Activated T-helper 1 cell treated with anti-CD3 and anti-CD28 coated beads, Interleukin-12 subunit alpha, Interleukin-12 subunit beta, Interleukin-2, Interleukin-4 antibody, amounts not matched to agents 30 ng/mL and 10 ng/mL and 1 ng/mL, durations not matched to agents 14 hours and 24 hours and 36 hours (primary cell): ENCODE results near the gene GABRD. TPM values are rescaled to one million over a fixed set of nuclear protein-coding genes. Genes with fewer than 3 reads are reported as not detected.

Experiments used
- DNase-seq: peaks from one replicate; pipeline ENCODE4 v3.0.0; 2021; ENCODE audit warnings: low spot score
- H3K27ac Mint-ChIP-seq: one replicate; pipeline ENCODE4 v1.8.0; 2021; ENCODE audit warnings: mild to moderate bottlenecking, mixed read lengths
- H3K27me3 Mint-ChIP-seq: one replicate; pipeline ENCODE4 v1.8.0; 2022; ENCODE audit warnings: mild to moderate bottlenecking, moderate library complexity, mixed read lengths; ENCODE audit not compliant: insufficient read depth
- H3K36me3 Mint-ChIP-seq: one replicate; pipeline ENCODE4 v1.8.0; 2021; ENCODE audit warnings: low read depth, mixed read lengths
- H3K4me1 Mint-ChIP-seq: one replicate; pipeline ENCODE4 v1.8.0; 2021; ENCODE audit warnings: low read depth, mixed read lengths
- H3K4me3 Mint-ChIP-seq: one replicate; pipeline ENCODE4 v1.8.0; 2021; ENCODE audit warnings: mild to moderate bottlenecking, moderate library complexity, mixed read lengths
- H3K9me3 Mint-ChIP-seq: one replicate; pipeline ENCODE4 v1.8.0; 2021; ENCODE audit warnings: mixed read lengths
- intact Hi-C: fragments of 100-400 bp; cut with micrococcal nuclease; formaldehyde crosslinking; loops from one replicate; pipeline ENCODE4 v1.15.1; 2024
- total RNA-seq: library from RNA; stranded (reverse); gene quantifications from 2 replicates; pipeline ENCODE4 v1.2.3, GENCODE V29; 2022

The GABRD gene
- total RNA-seq, 1 donor from 2014 or later: 0.26 TPM

GRCh38 chr1:2024887-2025286 is 5.7 kb downstream of the GABRD start:
- intact Hi-C loops: no loop called here
- no peak for DNase-seq
- Mint-ChIP-seq H3K4me1 (no peaks in the 10 kb centered on the region), H3K36me3 (no peaks in the 10 kb centered on the region), H3K4me3 (no peak overlapping the region), H3K27ac (no peak overlapping the region), H3K27me3 (peaks cover 13% of the 10 kb centered on the region), H3K9me3 (no peaks in the 10 kb centered on the region)

- Mint-ChIP-seq H3K27me3 (peaks cover 8% of the 10 kb centered on the region), H3K9me3 (no peaks in the 10 kb centered on the region), H3K4me3 (no peak overlapping the region), H3K27ac (no peak overlapping the region), H3K4me1 (no peaks in the 10 kb centered on the region), H3K36me3 (no peaks in the 10 kb centered on the region)
- no peak for DNase-seq
- intact Hi-C loops: no loop called here
These were observed 6.4 kb downstream of the GABRD start for GRCh38 chr1:2025491-2025981.

- Mint-ChIP-seq H3K36me3 (no peaks in the 10 kb centered on the region), H3K27me3 (no peaks in the 10 kb centered on the region), H3K4me1 (no peaks in the 10 kb centered on the region)
These were observed 8.9 kb downstream of the GABRD start for GRCh38 chr1:2027961-2028583.

GRCh38 chr1:2028870-2029560 is 9.9 kb downstream of the GABRD start:
- Mint-ChIP-seq H3K4me1 (no peaks in the 10 kb centered on the region), H3K36me3 (no peaks in the 10 kb centered on the region)

More at GRCh38 chr1:2027961-2028583, 8.9 kb downstream of the GABRD start:
- no peak for DNase-seq
- Mint-ChIP-seq H3K4me3 (no peak overlapping the region), H3K27ac (no peak overlapping the region), H3K9me3 (no peaks in the 10 kb centered on the region)
- intact Hi-C loops: no loop called here

GRCh38 chr1:2029561-2029960 is 10.4 kb downstream of the GABRD start:
- no peaks in the 10 kb centered on the region for H3K9me3 Mint-ChIP-seq
- H3K27me3 Mint-ChIP-seq: peaks cover 3% of the 10 kb centered on the region
- intact Hi-C loops: no loop called here
- no peak for DNase-seq
- no peak overlapping the region for H3K27ac Mint-ChIP-seq
- H3K36me3 Mint-ChIP-seq: no peaks in the 10 kb centered on the region
- no peak overlapping the region for H3K4me3 Mint-ChIP-seq
- H3K4me1 Mint-ChIP-seq: no peaks in the 10 kb centered on the region

More at GRCh38 chr1:2028870-2029560, 9.9 kb downstream of the GABRD start:
- H3K27ac Mint-ChIP-seq: no peak overlapping the region
- no peaks in the 10 kb centered on the region for H3K9me3 Mint-ChIP-seq
- intact Hi-C loops: no loop called here
- no peak overlapping the region for H3K4me3 Mint-ChIP-seq
- no peak for DNase-seq
- H3K27me3 Mint-ChIP-seq: no peaks in the 10 kb centered on the region

GRCh38 chr1:2030076-2030871 is 11.1 kb downstream of the GABRD start:
- Mint-ChIP-seq H3K27me3 (peaks cover 3% of the 10 kb centered on the region), H3K27ac (no peak overlapping the region), H3K36me3 (no peaks in the 10 kb centered on the region), H3K4me3 (no peak overlapping the region), H3K9me3 (no peaks in the 10 kb centered on the region), H3K4me1 (no peaks in the 10 kb centered on the region)
- intact Hi-C loops: no loop called here
- no peak for DNase-seq

GRCh38 chr1:2031546-2032540 is 12.7 kb downstream of the GABRD start:
- Mint-ChIP-seq H3K9me3 (no peaks in the 10 kb centered on the region), H3K36me3 (no peaks in the 10 kb centered on the region), H3K4me3 (no peak overlapping the region), H3K4me1 (no peaks in the 10 kb centered on the region), H3K27me3 (peaks cover 3% of the 10 kb centered on the region), H3K27ac (no peak overlapping the region)
- no peak for DNase-seq
- intact Hi-C loops: no loop called here

GRCh38 chr1:2032737-2033136 is 13.6 kb downstream of the GABRD start:
- no peaks in the 10 kb centered on the region for H3K9me3 Mint-ChIP-seq
- DNase-seq: no peak

GRCh38 chr1:2033165-2033564 is 14.0 kb downstream of the GABRD start:
- H3K9me3 Mint-ChIP-seq: no peaks in the 10 kb centered on the region
- no peaks in the 10 kb centered on the region for H3K36me3 Mint-ChIP-seq
- H3K4me1 Mint-ChIP-seq: no peaks in the 10 kb centered on the region
- no peak overlapping the region for H3K27ac Mint-ChIP-seq
- no peak for DNase-seq
- H3K4me3 Mint-ChIP-seq: no peak overlapping the region
- intact Hi-C loops: no loop called here
- peaks cover 3% of the 10 kb centered on the region for H3K27me3 Mint-ChIP-seq

More at GRCh38 chr1:2032737-2033136, 13.6 kb downstream of the GABRD start:
- no peak overlapping the region for H3K27ac Mint-ChIP-seq
- no peaks in the 10 kb centered on the region for H3K36me3 Mint-ChIP-seq
- H3K27me3 Mint-ChIP-seq: peaks cover 3% of the 10 kb centered on the region
- no peaks in the 10 kb centered on the region for H3K4me1 Mint-ChIP-seq
- intact Hi-C loops: no loop called here
- H3K4me3 Mint-ChIP-seq: no peak overlapping the region

GRCh38 chr1:2036287-2036686 is 17.1 kb downstream of the GABRD start:
- Mint-ChIP-seq H3K4me1 (no peaks in the 10 kb centered on the region), H3K27me3 (peaks cover 5% of the 10 kb centered on the region), H3K4me3 (no peak overlapping the region), H3K27ac (no peak overlapping the region), H3K36me3 (no peaks in the 10 kb centered on the region), H3K9me3 (no peaks in the 10 kb centered on the region)
- no peak for DNase-seq
- intact Hi-C loops: no loop called here

- Mint-ChIP-seq H3K9me3 (no peaks in the 10 kb centered on the region), H3K4me3 (no peak overlapping the region), H3K36me3 (no peaks in the 10 kb centered on the region), H3K27me3 (peaks cover 5% of the 10 kb centered on the region), H3K4me1 (no peaks in the 10 kb centered on the region), H3K27ac (no peak overlapping the region)
- DNase-seq: no peak
- intact Hi-C loops: no loop called here
These were observed 18.3 kb downstream of the GABRD start for GRCh38 chr1:2037314-2037979.

GRCh38 chr1:2038229-2038628 is 19.1 kb downstream of the GABRD start:
- H3K4me1 Mint-ChIP-seq: no peaks in the 10 kb centered on the region
- no peaks in the 10 kb centered on the region for H3K36me3 Mint-ChIP-seq
- H3K27ac Mint-ChIP-seq: no peak overlapping the region
- H3K27me3 Mint-ChIP-seq: peaks cover 5% of the 10 kb centered on the region
- intact Hi-C loops: no loop called here
- DNase-seq: no peak
- no peaks in the 10 kb centered on the region for H3K9me3 Mint-ChIP-seq
- H3K4me3 Mint-ChIP-seq: no peak overlapping the region
